DND-41 (cell line): ENCODE data around the gene ANKRD13A.

Experiments
- ATAC-seq: fragments of 200-7000 bp; cut with Tn5 transposase; 3 replicates; pipeline ENCODE4 v1.9.1; 2021; ENCODE audit warnings: low read depth; ENCODE audit not compliant: insufficient read depth
- DNase-seq: peaks from one replicate; pipeline ENCODE4 v3.0.0-alpha.2; 2020
- H2AFZ ChIP-seq: 2 replicates; pipeline ENCODE4 v1.6.0; 2012; ENCODE audit warnings: low read depth, low read length
- H3K27ac ChIP-seq: 2 replicates; pipeline ENCODE4 v1.5.1; 2012; ENCODE audit warnings: low read length, inconsistent platforms
- H3K27me3 ChIP-seq: fragments of 200-600 bp; sonication (generic); 2 replicates; pipeline ENCODE4 v1.6.0; 2012; ENCODE audit warnings: low read length, mild to moderate bottlenecking, inconsistent platforms; ENCODE audit not compliant: insufficient read depth, poor library complexity
- H3K36me3 ChIP-seq: 2 replicates; pipeline ENCODE4 v1.5.1; 2012; ENCODE audit warnings: low read length, inconsistent platforms; ENCODE audit not compliant: insufficient read depth
- H3K4me1 ChIP-seq: 2 replicates; pipeline ENCODE4 v1.5.1; 2012; ENCODE audit warnings: mild to moderate bottlenecking, low read length; ENCODE audit not compliant: insufficient read depth
- H3K4me2 ChIP-seq: 2 replicates; pipeline ENCODE4 v1.6.0; 2012; ENCODE audit warnings: mild to moderate bottlenecking, moderate library complexity, low read length, inconsistent platforms; ENCODE audit not compliant: insufficient read depth
- H3K4me3 ChIP-seq, 2 experiments: fragments of 200-600 bp in 1 of 2; shearing (Covaris generic) in 1 of 2; 2 replicates each; pipeline ENCODE4 v1.5.1; 2012 to 2016; ENCODE audit warnings: inconsistent platforms in 2 of 2, low read length in 2 of 2, mild to moderate bottlenecking in 2 of 2, low read depth in 1 of 2, moderate library complexity in 1 of 2
- H3K79me2 ChIP-seq: 2 replicates; pipeline ENCODE4 v1.6.0; 2012; ENCODE audit warnings: low read length, inconsistent platforms; ENCODE audit not compliant: insufficient read depth
- H3K9ac ChIP-seq: 2 replicates; pipeline ENCODE4 v1.6.0; 2012; ENCODE audit warnings: low read depth, mild to moderate bottlenecking, inconsistent platforms, low read length, moderate library complexity
- H3K9me3 ChIP-seq: 2 replicates; pipeline ENCODE4 v1.5.1; 2012; ENCODE audit warnings: low read length, moderate library complexity, mild to moderate bottlenecking, inconsistent platforms; ENCODE audit not compliant: insufficient read depth, severe bottlenecking
- H4K20me1 ChIP-seq: 2 replicates; pipeline ENCODE4 v1.6.0; 2012; ENCODE audit warnings: low read length; ENCODE audit not compliant: insufficient read depth
- EZH2 ChIP-seq: IDR thresholded peaks from 3 replicates; pipeline ENCODE4 v1.6.1; 2012; ENCODE audit warnings: borderline replicate concordance, low read depth, mild to moderate bottlenecking, moderate library complexity, low read length, inconsistent platforms; ENCODE audit not compliant: severe bottlenecking
- TF ChIP-seq, protein P1 (sequence below): IDR thresholded peaks from 2 replicates; pipeline ENCODE4 v1.5.1; 2012; ENCODE audit warnings: borderline replicate concordance, low read length, moderate library complexity, mild to moderate bottlenecking; ENCODE audit not compliant: poor library complexity, severe bottlenecking; ENCODE audit errors: extremely low read depth

Gene ANKRD13A

DNA sequence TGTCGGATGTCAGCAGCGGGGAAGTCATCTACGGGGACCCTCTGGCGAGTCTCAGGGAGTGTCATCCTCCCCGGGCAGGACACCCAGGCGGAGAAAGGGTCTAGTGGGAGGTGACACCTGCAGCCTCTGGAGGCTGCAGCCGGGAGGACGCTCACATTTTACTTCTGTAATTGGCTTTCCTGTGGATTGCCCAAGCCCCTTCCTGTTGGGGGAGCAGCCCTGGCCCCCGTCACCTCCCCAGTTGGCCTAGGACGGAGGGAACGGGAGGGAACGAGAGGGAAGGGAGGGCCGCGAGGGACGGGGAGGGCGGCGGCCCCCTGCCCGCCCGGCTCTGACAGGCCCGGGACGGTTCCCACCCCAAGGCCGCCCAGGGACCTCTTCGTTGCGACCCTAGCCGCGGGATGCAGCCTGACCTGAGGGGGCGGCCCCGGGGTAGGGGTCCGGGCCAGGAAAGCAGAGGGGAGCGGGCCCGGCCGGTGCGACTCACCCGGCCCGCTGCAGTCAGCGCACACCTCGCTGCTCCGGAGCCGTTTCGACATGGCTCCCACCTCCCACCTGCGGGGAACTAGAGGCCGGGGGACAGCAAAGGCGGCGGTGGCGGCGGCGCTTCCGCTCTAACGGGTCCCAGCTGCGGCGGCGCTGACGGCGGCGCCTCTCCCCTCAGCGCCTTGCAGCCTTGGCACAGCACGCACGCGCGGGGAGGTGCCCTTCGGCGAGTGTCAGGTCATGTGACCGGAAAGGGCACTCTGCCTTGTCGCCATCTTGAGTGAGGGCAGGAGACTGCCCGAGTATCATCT lies 3.3 kb upstream of the ANKRD13A start, which contains the start of gene GIT2:
Gene GIT2 (minus strand): TSS at position 683 of the 797 bp plus-strand sequence. CDS start 144 bp downstream, at position 539.
- H4K20me1 ChIP-seq, result peaks cover 18% of the 10 kb centered on the region; the same call in 1 of the 2 replicates
- H3K27me3 ChIP-seq, result no peaks in the 10 kb centered on the region
- H3K9ac ChIP-seq, result peak within 1 kb of the TSS; percentile 85
- TF ChIP-seq, protein P1, sequence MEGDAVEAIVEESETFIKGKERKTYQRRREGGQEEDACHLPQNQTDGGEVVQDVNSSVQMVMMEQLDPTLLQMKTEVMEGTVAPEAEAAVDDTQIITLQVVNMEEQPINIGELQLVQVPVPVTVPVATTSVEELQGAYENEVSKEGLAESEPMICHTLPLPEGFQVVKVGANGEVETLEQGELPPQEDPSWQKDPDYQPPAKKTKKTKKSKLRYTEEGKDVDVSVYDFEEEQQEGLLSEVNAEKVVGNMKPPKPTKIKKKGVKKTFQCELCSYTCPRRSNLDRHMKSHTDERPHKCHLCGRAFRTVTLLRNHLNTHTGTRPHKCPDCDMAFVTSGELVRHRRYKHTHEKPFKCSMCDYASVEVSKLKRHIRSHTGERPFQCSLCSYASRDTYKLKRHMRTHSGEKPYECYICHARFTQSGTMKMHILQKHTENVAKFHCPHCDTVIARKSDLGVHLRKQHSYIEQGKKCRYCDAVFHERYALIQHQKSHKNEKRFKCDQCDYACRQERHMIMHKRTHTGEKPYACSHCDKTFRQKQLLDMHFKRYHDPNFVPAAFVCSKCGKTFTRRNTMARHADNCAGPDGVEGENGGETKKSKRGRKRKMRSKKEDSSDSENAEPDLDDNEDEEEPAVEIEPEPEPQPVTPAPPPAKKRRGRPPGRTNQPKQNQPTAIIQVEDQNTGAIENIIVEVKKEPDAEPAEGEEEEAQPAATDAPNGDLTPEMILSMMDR, result no peak
- TF ChIP-seq EZH2, result no peak
- peak; percentile 96 for DNase-seq
- peak within 1 kb of the TSS; percentile 91 for H2AFZ ChIP-seq
- H3K4me3 ChIP-seq, result peak within 1 kb of the TSS; percentile 79 to 84
- H3K27ac ChIP-seq, result peak within 1 kb of the TSS; percentile 91
- peak; percentile 84 for ATAC-seq
- H3K4me1 ChIP-seq, result peaks cover 53% of the 10 kb centered on the region
- no peaks in the 10 kb centered on the region for H3K9me3 ChIP-seq
- H3K79me2 ChIP-seq, result peaks cover 68% of the 10 kb centered on the region
- peak within 1 kb of the TSS; percentile 92 for H3K4me2 ChIP-seq
- H3K36me3 ChIP-seq, result peaks cover 15% of the 10 kb centered on the region; the same call in 1 of the 2 replicates

DNA sequence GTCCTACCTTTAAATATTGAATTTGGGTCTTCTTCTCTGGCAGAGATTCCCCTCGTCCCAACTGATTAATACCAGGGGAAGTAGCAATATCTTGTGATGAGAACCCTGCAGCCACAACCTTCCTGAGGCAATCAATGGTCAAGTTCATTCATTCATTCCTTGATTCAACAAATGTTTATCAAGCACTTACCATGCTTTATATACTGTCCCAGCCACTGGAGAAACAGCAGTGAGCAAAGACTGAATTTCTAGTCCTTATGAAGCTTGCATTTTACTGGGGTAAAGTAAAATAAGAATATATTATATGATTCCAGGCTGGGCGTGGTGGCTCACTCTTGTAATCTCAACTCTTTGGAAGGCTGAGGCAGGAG lies 2.8 kb upstream of the ANKRD13A start:
- TF ChIP-seq EZH2, result no peak
- TF ChIP-seq, protein P1, result no peak
- peak overlapping the region; percentile 79 to 84; a peak in 3 of 4 replicates for H3K4me3 ChIP-seq
- H3K4me2 ChIP-seq, result peak overlapping the region; percentile 92
- DNase-seq (no peak), ATAC-seq (no peak)
- H4K20me1 ChIP-seq, result peaks cover 18% of the 10 kb centered on the region; the same call in 1 of the 2 replicates
- H3K36me3 ChIP-seq, result peaks cover 11% of the 10 kb centered on the region; the same call in 1 of the 2 replicates
- no peaks in the 10 kb centered on the region for H3K9me3 ChIP-seq
- peak overlapping the region; percentile 85 for H3K9ac ChIP-seq
- H3K79me2 ChIP-seq, result peaks cover 69% of the 10 kb centered on the region
- H3K27ac ChIP-seq, result peak overlapping the region; percentile 91
- peak overlapping the region; percentile 91 for H2AFZ ChIP-seq
- H3K27me3 ChIP-seq, result no peaks in the 10 kb centered on the region
- H3K4me1 ChIP-seq, result peaks cover 59% of the 10 kb centered on the region

DNA sequence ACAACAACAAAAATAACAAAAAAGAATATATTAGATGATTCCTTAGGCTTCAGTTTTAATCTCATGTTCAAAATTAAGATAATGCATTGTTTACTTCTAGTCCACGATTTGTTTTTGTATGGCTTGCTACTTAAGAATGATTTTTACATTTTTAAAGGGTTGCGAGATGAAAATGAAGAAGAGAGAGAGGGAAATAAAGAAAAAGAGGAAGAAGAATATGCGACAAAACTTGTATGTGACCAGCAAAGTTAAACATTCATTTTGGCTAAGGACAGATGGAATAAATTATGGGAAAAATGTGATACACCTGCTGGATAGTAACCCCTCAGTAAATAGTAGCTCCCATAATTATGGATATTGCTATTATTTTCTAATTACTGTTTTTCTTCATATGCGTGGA lies 1.8 kb upstream of the ANKRD13A start:
- H3K36me3 ChIP-seq, result peaks cover 4% of the 10 kb centered on the region; the same call in 1 of the 2 replicates
- peaks cover 64% of the 10 kb centered on the region for H3K4me1 ChIP-seq
- no peak overlapping the region for H3K4me2 ChIP-seq
- H3K9me3 ChIP-seq, result no peaks in the 10 kb centered on the region
- DNase-seq, result no peak
- H3K27ac ChIP-seq, result no peak overlapping the region
- no peak overlapping the region for H3K9ac ChIP-seq
- H3K4me3 ChIP-seq, result no peak overlapping the region
- TF ChIP-seq, protein P1, result no peak
- TF ChIP-seq EZH2, result no peak
- no peak overlapping the region for H2AFZ ChIP-seq
- H4K20me1 ChIP-seq, result peaks cover 18% of the 10 kb centered on the region; the same call in 1 of the 2 replicates
- no peaks in the 10 kb centered on the region for H3K27me3 ChIP-seq
- H3K79me2 ChIP-seq, result peaks cover 68% of the 10 kb centered on the region
- ATAC-seq, result no peak
